H1 (cell line): ENCODE results near the gene PRKACA. TPM values are rescaled to one million over a fixed set of nuclear protein-coding genes. Genes with fewer than 3 reads are reported as not detected.

Experiments used
- BCL11A ChIP-seq, 2 experiments: IDR thresholded peaks; one replicate each; pipeline ENCODE4 v1.6.1; 2011; ENCODE audit warnings: low read depth in 2 of 2, low read length in 2 of 2, mild to moderate bottlenecking in 2 of 2
- CBX5 ChIP-seq: fragments of 300-800, 300-1000 bp; sonication (generic); IDR thresholded peaks from 2 replicates; pipeline ENCODE4 v1.7.1; 2016; ENCODE audit warnings: antibody characterized with exemption, low read length, low read depth
- CEBPB ChIP-seq: IDR thresholded peaks from 2 replicates; pipeline ENCODE4 v1.6.1; 2012; ENCODE audit warnings: low read depth, low read length
- CHD1 ChIP-seq: IDR thresholded peaks from 2 replicates; pipeline ENCODE4 v1.6.1; 2012; ENCODE audit warnings: low read depth, low read length, improper control_type of control experiment
- HDAC6 ChIP-seq: IDR thresholded peaks from one replicate; pipeline ENCODE4 v1.7.1; 2012; ENCODE audit warnings: low read depth, mild to moderate bottlenecking, inconsistent platforms, low read length, moderate library complexity
- KDM1A ChIP-seq: fragments of 200-600, 300-600 bp; sonication (generic); IDR thresholded peaks from 2 replicates; pipeline ENCODE4 v1.7.1; 2016; ENCODE audit warnings: mild to moderate bottlenecking, low read length, borderline replicate concordance
- KDM5A ChIP-seq: fragments of 200-600 bp; IDR thresholded peaks from 2 replicates; pipeline ENCODE4 v1.7.1; 2012; ENCODE audit warnings: mild to moderate bottlenecking, low read length, inconsistent platforms, mixed read lengths
- PHF8 ChIP-seq: fragments of 200-600 bp; sonication (generic); conservative IDR thresholded peaks from 2 replicates; pipeline ENCODE4 v1.7.1; 2012; ENCODE audit warnings: low read depth, mild to moderate bottlenecking, inconsistent platforms, low read length, moderate library complexity
- SIRT6 ChIP-seq: IDR thresholded peaks from one replicate; pipeline ENCODE4 v1.7.1; 2012; ENCODE audit warnings: low read length, inconsistent platforms
- SIX5 ChIP-seq: IDR thresholded peaks from 2 replicates; pipeline ENCODE4 v1.6.1; 2011; ENCODE audit warnings: mild to moderate bottlenecking, low read depth, low read length
- SP2 ChIP-seq: IDR thresholded peaks from 2 replicates; pipeline ENCODE4 v1.6.1; 2012; ENCODE audit warnings: mild to moderate bottlenecking, low read length, inconsistent platforms
- SP4 ChIP-seq: IDR thresholded peaks from 2 replicates; pipeline ENCODE4 v1.6.1; 2012; ENCODE audit warnings: low read length, inconsistent platforms
- SRF ChIP-seq: IDR thresholded peaks from 2 replicates; pipeline ENCODE4 v1.6.1; 2011; ENCODE audit warnings: mild to moderate bottlenecking, low read depth, low read length, moderate library complexity
- TEAD4 ChIP-seq: IDR thresholded peaks from 2 replicates; pipeline ENCODE4 v1.6.1; 2012; ENCODE audit warnings: low read depth, low read length, inconsistent platforms, mixed read lengths
- polyA plus RNA-seq, 7 experiments: library from polyadenylated mRNA; depleted of rRNA in 3 of 7; stranded (reverse) in 5 of 7; unstranded in 2 of 7; fragments of >200 nt in 5 of 7; fragments of 200-250 nt in 2 of 7; gene quantifications; 1 replicate in 5 of 7; 2 replicates in 1 of 7; 4 replicates in 1 of 7; pipeline versions ENCODE4 v1.2.1 to v1.2.3, GENCODE V29; 2011 to 2013; ENCODE audit warnings: missing spikeins in 2 of 7, mixed read lengths in 2 of 7
- total RNA-seq: library from RNA; stranded (reverse); fragmentation: NEBNext Ultra II Directional; extraction: Animal tissue kit (Norgen Biotek cat#: 25700); gene quantifications from 2 replicates; pipeline ENCODE4 v1.2.1, GENCODE V29; 2021
- TF ChIP-seq, protein P1 (sequence below), 3 experiments: IDR thresholded peaks; 1 replicate in 2 of 3; 2 replicates in 1 of 3; pipeline versions ENCODE4 v1.5.1 to v1.6.1; 2011; ENCODE audit warnings: low read length in 3 of 3, mild to moderate bottlenecking in 3 of 3, inconsistent platforms in 2 of 3, low read depth in 1 of 3, moderate library complexity in 1 of 3; ENCODE audit not compliant: insufficient read depth in 1 of 3; ENCODE audit errors: control extremely low read depth in 1 of 3
- TF ChIP-seq, protein P2 (sequence below): IDR thresholded peaks from 2 replicates; pipeline ENCODE4 v1.6.1; 2011; ENCODE audit warnings: low read depth, mild to moderate bottlenecking, low read length; ENCODE audit not compliant: insufficient read depth
- TF ChIP-seq, protein P3 (sequence below): IDR thresholded peaks from 2 replicates; pipeline ENCODE4 v1.6.1; 2012; ENCODE audit warnings: inconsistent platforms

PRKACA gene
- total and polyA plus RNA-seq, 2 of the 8 experiments (the other 6 are each of a cell fraction or from before 2014, with no cell fraction given): 14.2 to 48.2 TPM

DNA sequence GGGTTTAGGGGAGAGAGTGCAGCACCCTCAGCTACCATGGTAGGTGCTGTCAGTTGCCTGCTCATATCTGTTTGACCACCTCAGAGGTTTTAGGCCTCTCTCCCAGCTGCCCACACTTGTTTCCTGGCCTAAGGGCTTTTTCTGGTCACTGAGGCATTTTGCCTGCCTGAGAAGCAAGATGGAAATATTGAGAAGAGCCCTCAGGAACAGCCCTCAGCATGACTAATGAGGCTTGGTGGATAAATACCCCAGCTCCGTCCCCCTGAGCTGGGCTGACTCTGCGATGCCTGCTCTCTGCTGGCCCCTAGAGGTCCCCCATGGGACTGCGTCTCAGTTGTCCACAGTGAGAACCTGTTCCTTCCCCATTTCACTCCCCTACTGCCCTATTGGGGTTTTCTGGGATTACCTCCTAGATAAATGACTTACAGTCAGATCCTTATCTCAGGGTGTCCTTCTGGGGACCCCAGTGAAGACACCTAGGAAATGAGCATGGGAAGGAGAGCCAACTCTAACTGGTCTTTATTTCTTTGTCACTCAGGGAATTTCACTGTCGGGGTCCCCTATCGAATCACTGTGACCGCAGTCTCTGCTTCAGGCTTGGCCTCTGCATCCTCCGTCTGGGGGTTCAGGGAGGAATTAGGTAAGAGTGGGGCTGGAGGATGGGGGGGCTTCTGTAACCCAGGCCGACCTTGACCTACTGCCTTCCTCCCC is 69.0 kb downstream of the PRKACA start (continued):
- no peak for TF ChIP-seq SP2
- no peak for TF ChIP-seq SP4
- no peak for TF ChIP-seq CHD1
- TF ChIP-seq, protein P1, sequence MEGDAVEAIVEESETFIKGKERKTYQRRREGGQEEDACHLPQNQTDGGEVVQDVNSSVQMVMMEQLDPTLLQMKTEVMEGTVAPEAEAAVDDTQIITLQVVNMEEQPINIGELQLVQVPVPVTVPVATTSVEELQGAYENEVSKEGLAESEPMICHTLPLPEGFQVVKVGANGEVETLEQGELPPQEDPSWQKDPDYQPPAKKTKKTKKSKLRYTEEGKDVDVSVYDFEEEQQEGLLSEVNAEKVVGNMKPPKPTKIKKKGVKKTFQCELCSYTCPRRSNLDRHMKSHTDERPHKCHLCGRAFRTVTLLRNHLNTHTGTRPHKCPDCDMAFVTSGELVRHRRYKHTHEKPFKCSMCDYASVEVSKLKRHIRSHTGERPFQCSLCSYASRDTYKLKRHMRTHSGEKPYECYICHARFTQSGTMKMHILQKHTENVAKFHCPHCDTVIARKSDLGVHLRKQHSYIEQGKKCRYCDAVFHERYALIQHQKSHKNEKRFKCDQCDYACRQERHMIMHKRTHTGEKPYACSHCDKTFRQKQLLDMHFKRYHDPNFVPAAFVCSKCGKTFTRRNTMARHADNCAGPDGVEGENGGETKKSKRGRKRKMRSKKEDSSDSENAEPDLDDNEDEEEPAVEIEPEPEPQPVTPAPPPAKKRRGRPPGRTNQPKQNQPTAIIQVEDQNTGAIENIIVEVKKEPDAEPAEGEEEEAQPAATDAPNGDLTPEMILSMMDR (IDR thresholded peaks at IDR 0.05; ENCODE audit: control extremely low read depth in 1 of 3, insufficient read depth in 1 of 3, low read depth in 1 of 3, low read length in 3 of 3): peak; percentile 95 to 97 (median 96)
- no peak for TF ChIP-seq CEBPB
- TF ChIP-seq SIX5: no peak
- no peak for TF ChIP-seq SRF
- TF ChIP-seq, protein P2, sequence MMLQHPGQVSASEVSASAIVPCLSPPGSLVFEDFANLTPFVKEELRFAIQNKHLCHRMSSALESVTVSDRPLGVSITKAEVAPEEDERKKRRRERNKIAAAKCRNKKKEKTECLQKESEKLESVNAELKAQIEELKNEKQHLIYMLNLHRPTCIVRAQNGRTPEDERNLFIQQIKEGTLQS: no peak
- no peak for TF ChIP-seq KDM5A
- TF ChIP-seq BCL11A (IDR thresholded peaks at IDR 0.05; ENCODE audit: low read depth in 2 of 2, low read length in 2 of 2): no peak
- TF ChIP-seq CBX5: no peak
- TF ChIP-seq SIRT6: no peak
- TF ChIP-seq, protein P3, sequence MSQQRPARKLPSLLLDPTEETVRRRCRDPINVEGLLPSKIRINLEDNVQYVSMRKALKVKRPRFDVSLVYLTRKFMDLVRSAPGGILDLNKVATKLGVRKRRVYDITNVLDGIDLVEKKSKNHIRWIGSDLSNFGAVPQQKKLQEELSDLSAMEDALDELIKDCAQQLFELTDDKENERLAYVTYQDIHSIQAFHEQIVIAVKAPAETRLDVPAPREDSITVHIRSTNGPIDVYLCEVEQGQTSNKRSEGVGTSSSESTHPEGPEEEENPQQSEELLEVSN: no peak
- no peak for TF ChIP-seq HDAC6
- no peak for TF ChIP-seq PHF8
- TF ChIP-seq TEAD4: no peak
- peak; percentile 12; the same call in 1 of the 2 replicates for TF ChIP-seq KDM1A
- TF ChIP-seq, all 59 proteins: peak for 6
